HG03460 (cell line): ENCODE data around the gene NAALADL2.
"Not testable (repeated sequence)": the region's sequence is repeated elsewhere in the genome, so short reads cannot be mapped to it uniquely, and the experiment has no call there.

Source experiments
- ATAC-seq: cut with Tn5 transposase; IDR thresholded peaks from one replicate; pipeline ENCODE4 v1.9.1; 2021; ENCODE audit not compliant: unreplicated experiment

The NAALADL2 gene

DNA sequence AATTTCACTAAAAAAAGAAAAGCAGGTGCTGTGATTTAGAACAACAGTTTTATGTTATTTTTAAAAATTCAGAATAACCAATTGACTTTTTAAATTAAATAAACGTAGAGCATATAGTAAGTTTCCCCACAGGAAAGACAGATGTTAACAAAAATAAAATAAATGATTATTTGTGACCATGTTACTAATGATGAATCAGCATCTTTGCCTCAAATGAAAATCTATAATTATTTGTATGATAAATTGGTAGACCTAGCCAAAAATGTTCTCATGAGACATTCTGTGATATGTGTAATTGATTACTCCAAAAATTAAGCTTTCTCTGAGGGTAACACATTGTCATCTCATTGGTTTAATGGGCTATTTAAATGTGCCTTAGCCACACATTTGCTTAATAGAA lies 948.0 kb downstream of the NAALADL2 start:
- no peak for ATAC-seq

GRCh38 chr3:175818811-175819464 lies 959.8 kb downstream of the NAALADL2 start:
- no peak for ATAC-seq

DNA sequence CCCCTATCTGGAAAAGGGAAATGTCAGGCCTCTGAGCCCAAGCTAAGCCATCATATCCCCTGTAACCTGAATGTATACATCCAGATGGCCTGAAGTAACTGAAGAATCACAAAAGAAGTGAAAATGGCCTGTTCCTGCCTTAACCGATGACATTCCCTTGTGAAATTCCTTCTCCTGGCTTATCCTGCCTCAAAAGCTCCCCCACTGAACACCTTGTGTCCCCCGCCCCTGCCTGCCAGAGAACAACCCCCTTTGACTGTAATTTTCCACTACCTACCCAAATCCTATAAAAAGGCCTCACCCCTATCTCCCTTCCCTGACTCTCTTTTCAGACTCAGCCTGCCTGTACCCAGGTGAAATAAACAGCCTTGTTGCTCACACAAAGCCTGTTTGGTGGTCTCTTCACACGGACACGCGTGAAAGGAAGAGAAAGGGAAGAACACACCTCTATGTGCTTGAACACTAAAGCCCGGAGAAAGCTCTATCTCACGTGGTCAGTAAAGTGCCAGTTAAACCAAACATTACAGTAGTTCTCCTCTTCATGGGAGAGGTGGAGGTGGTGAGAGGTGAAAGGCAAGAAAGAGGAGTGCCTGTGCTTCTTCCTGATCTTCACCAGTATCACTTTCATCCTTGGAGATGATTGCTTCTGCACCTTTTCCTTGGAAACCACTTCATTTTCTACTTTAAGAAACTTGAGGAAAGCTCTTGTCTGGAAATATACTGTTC lies 963.8 kb downstream of the NAALADL2 start:
- ATAC-seq = not testable (repeated sequence)

DNA sequence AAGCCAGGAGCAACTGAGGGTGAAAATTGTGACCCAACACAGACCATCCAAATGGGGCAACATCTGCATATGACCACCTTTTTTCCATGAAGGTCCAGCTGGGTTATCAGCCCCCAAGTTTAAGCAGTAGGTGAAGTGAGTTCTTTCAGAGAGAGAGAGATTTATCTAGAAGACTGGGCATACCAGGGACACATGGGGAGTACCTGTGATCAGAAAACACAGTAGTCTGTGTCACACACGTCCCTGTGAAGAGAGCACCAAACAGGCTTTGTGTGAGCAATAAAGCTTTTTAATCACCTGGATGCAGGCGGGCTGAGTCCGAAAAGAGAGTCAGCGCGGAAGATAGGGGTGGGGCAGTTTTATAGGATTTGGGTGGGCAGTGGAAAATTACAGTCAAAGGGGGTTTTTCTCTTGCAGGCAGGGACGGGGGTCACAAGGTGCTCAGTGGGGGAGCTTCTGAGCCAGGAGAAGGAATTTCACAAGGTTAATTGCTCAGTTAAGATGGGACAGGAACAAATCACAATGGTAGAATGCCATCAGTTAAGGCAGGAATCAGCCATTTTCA lies 966.0 kb downstream of the NAALADL2 start:
- ATAC-seq = not testable (repeated sequence)

DNA sequence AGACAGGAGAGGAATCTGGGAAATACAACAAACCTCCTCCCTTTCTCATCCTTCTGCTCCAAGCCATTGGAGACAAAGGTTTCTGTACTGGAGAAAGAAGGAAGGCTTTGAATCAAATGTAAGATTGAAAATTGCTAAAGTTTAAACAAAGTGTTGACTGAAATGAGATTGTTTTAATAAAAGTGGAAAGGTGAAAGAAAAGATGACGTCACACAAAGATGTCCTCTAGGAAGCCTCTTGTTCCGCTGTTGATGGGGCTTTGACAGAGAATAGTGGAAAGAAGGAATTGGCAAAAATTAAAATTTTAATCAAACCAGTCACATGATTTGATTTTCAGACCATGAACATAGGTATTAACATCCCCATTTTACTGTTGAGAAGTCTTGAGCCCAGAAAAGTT lies 967.6 kb downstream of the NAALADL2 start:
- ATAC-seq = no peak

DNA sequence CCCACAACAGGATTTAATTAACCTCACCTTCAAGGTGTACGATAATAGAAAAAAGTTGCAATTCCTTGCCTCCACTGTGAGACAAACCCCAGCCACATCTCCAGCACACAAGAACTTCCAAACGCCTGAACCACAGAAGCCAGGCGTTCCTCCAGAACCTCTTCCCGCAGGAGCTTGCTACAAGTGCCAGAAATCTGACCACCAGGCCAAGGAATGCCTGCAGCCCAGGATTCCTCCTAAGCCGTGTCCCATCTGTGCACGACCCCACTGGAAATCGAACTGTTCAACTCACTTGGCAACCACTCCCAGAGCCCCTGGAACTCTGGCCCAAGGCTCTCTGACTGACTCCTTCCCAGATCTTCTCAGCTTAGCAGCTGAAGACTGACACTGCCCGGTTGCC lies 970.7 kb downstream of the NAALADL2 start:
- not testable (repeated sequence) for ATAC-seq

GRCh38 chr3:175835763-175836162 lies 976.6 kb downstream of the NAALADL2 start:
- not testable (repeated sequence) for ATAC-seq

- ATAC-seq = no peak
These were observed 977.5 kb downstream of the NAALADL2 start for GRCh38 chr3:175836617-175837016.

DNA sequence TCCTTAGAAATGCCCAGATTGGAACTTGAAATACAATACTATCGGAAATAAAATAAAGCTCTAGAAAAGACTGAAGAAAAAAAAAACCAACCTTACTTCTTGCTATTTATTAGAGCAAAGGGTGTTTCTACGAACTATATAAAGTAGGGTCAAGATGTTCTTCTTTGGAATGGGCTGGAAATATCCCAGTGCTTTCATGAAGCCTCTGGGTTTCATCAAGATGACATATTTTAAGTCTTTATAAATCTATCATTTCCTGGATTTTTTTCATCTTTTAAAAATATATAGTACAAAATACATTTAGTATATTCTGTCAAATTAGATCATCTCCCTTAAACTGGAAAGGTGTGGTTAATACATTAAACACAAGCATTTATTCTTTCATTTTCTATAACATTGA lies 978.8 kb downstream of the NAALADL2 start:
- ATAC-seq = no peak

- no peak for ATAC-seq
These were observed 980.4 kb downstream of the NAALADL2 start for GRCh38 chr3:175839366-175840005.

- no peak for ATAC-seq
These were observed 992.4 kb downstream of the NAALADL2 start for GRCh38 chr3:175851541-175851940.

- ATAC-seq = no peak
These were observed 993.4 kb downstream of the NAALADL2 start for GRCh38 chr3:175852560-175852959.

DNA sequence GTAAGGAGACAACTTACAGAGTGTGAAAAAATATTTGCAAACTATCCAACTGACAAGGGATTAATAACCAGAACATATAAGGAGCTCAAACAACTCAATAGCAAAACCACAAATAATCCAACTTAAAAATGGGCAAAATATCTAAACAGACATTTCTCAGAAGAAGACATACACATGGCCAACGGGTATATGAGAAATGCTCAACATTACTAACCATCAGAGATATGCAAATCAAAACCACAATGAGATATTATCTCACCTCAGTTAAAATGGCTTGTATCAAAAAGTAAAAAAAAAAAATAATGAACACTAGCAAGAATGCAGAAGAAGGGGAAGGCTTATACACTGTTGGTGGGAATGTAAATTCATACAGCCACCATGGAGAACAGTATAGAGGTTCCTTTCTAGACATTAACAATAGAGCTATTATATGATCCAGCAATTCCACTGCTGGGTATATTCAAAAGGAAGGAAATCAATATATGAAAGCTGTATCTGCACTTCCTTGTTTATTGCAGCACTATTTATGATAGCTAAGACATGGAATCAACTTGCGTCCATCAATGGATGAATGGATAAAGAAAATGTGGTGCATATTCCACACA lies 998.6 kb downstream of the NAALADL2 start:
- ATAC-seq = no peak
